HG02610 (cell line): ENCODE results near the gene KCNMB4.

Source experiments
- ATAC-seq: cut with Tn5 transposase; IDR thresholded peaks from one replicate; pipeline ENCODE4 v1.9.1; 2021; ENCODE audit warnings: mild to moderate bottlenecking, moderate library complexity; ENCODE audit not compliant: unreplicated experiment

Gene KCNMB4, protein sequence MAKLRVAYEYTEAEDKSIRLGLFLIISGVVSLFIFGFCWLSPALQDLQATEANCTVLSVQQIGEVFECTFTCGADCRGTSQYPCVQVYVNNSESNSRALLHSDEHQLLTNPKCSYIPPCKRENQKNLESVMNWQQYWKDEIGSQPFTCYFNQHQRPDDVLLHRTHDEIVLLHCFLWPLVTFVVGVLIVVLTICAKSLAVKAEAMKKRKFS

DNA sequence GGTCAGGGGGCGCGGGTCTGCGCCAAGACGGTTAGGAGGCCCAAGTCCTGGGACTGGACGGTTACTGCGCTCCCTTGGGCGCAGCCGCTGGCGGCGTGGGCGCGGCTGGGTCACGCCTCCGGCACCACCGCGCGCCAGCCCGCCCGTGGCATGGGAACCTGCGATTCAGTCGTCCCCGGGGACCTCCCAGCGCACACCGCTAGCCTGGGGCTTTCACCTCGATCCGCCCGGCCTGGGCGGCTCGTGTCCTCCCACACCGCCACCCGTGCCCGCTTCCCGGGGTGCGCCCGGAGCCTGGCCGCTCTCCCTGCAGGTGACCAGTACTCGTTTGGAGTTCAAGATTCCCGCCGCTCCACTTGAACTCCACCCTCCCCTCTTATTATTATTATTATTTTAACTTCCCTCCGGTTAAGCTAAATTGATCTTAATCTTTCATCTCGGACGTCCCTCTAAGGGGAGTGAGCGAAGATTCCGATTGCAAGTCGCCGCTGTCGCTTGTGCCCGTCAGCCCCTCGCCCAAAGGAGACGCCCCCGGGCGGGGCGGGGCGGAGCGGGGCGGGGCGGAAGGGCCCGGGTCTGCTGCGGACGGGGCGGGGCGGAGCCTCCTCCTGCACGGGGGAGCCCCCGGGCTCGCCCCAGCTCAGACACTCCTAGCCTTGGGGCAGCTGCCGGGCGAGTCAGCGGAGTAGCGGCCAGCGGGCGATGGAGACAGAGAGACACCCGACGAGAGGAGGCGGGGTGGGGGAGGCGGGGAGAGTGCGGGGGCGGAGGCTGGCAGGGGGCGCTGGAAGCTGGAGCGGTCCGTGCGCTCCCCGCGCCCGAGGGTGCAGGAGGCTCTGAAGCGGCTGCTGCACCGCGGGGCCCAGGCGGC, at the start of gene KCNMB4:
Gene KCNMB4, plus strand, starts transcription at position 643 of the 871 bp plus-strand sequence. CDS start 445 bp downstream, outside the sequence.
- peak; percentile 87 for ATAC-seq

DNA sequence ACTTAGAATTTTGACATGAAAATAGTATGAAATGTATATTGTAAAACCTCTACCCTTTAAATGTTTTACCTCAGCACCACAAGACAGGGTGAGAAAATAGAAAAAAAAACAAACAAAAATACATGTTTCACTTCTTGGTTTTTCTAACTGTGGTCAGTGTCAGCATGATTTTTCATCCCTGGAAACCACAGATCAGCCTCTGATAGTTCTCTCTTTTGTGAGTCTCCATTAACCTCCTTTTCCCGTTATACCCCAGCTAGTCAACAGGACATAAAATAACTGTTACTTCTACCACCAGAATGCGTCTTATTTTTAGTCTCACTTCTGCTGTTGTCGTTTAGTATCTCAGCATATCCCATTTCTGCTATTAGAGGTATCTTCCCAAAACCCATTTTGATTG, 48.3 kb upstream of the KCNMB4 start:
- peak; percentile 91 for ATAC-seq

DNA sequence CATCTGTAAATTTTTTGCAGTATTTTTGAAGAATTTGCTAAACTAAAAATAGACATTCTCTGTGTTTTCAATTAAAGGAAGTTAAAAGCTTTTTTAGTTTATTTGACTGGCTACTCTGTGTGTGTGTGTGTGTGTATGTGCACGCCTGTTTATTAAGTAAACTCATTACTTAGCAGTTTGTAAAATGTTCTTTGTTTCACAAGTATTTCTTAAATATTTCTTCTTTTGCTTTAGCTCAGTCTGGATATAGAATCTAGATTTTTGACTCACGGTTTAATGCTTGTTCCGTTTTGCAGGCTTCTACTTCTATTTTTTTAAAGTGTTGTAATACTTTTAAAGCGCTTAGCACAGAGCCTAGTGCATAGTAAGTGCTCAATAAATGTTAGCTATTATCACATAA, 46.5 kb upstream of the KCNMB4 start:
- no peak for ATAC-seq

DNA sequence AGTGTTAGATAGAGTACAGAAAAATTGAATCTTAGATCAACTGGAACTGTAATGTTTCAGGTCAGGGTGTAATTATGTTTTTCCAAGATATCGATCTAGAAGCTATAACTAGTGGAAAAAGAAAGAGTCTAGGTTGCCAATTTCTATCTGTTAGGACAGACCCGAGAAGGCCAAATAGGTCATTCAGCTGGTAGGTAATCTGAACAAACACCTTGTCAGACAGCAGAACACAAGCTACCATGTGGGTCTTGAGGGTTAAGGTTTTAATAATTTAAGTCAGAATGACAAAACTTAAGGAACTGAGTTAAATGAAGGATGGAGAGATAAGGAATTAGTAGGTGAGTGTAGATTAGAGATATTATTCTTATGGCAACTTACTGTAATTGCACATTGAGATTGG, 44.9 kb upstream of the KCNMB4 start:
- ATAC-seq: no peak

DNA sequence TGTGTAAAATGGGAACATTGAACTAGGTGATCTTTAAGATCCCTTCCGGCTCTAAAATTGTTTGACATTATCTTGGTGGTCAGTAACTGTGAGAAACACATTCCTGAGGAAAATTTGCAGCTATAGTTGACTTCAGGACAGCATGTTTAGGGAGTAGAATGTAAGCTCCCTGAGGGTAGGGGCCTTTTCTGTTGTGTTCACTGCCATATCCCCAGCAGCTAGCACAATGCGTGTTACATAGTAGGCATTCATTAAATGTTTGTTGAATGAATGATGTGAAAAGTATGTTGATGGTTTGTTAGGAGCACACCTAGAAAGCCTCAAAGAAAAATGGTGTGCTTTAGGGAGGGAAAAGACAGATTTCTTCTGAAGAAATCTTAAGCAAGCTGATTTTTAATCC, 38.5 kb upstream of the KCNMB4 start:
- ATAC-seq: no peak

DNA sequence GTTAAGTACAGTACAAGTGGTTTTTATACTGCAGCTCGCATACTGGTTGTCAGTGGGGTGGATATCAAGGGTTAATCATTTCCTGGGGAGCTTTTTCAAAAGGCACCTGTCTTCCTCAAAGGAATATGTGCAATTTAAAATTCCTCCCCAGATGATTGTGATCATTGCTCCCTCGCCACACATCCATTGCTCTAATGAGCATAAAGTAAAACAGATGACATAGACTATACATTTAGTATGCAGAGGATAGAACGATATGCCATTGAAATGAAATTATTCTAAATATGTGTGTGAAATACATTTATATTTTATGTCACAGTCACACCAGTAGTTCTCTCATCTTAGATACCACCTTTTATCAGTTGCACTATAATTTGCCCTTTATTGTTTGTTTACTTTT, 36.4 kb upstream of the KCNMB4 start:
- ATAC-seq: no peak

DNA sequence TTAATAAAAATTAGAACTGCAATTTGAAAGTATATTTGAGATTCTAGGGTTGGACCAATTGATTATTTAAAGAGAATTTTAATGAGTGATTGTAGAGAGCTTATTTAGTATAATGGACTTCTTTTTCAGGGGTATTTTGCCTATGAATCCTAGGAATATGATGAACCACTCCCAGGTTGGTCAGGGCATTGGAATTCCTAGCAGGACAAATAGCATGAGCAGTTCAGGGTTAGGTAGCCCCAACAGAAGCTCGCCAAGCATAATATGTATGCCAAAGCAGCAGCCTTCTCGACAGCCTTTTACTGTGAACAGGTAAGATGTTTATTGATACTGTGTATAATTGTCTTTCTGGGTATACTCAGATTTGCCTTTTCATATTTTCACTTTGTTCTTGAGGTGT, 35.9 kb upstream of the KCNMB4 start:
- no peak for ATAC-seq

DNA sequence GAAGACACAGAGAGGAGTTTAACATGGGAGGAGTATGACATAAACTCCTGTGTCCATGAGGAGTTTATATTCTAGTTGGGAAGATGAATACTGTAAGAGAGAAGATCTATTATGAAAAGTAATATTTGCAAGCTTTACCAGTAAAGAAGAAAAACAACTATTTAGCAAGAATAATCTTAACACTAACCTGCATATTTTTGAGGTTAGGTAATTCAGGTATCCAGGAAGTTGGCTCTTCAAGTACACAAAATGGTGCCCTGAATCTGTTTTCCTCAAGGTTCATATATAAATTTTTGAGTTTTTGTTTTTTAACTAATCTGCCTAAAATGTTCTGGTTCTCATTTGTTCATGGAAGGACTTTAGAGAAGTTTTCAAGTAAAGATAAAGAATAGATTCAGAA, 33.9 kb upstream of the KCNMB4 start:
- ATAC-seq: no peak

DNA sequence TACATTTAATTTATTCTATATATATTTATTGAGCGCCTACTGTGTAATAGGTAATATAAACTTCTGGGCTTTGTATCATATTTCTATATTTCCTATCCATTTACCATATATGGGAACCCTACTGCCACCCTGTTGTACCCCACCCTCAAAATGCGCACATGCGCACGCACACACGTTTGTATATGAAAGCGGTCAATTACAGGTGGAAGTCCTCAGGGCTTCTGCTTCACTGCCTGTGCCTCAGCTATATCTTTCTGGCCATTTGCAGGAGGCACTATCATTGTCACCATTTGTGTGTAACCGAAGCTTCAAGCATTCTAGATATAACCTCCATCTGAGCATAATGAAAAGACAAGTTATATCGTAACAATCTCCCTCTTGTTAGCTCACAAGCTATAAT, 31.3 kb upstream of the KCNMB4 start:
- no peak for ATAC-seq

DNA sequence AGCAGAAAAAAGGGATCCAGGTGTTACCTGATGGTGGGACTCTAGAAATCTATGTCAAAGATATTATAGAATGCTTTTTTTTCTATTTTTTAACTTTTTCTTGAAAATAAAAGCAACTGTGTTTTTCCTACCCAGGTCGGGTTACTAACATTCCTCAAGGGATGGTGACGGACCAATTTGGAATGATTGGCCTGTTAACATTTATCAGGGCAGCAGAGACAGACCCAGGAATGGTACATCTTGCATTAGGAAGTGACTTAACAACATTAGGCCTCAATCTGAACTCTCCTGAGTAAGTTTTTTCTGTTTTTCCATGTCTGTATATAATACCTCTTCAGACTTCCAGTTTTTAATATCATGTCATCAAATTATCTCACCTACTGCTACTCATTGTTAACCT, 27.6 kb upstream of the KCNMB4 start:
- no peak for ATAC-seq

DNA sequence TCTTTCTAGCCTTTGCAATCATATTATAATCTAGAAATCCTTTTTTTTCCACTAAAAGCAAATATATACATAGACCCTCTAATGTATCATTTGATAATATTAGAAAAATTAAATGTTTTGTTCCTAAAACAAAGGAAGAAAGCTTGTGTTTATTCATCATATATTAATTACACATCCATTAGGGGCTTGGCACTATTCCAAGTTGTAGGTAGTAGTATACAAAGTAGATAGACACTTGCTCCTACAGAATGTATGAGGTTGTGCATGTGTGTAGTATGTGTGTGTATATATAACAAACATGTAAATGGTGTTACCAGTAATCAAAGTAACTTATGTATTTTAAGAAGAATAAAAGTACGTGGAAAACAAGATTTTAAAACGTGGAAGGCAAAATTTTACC, 15.0 kb upstream of the KCNMB4 start:
- ATAC-seq: no peak

DNA sequence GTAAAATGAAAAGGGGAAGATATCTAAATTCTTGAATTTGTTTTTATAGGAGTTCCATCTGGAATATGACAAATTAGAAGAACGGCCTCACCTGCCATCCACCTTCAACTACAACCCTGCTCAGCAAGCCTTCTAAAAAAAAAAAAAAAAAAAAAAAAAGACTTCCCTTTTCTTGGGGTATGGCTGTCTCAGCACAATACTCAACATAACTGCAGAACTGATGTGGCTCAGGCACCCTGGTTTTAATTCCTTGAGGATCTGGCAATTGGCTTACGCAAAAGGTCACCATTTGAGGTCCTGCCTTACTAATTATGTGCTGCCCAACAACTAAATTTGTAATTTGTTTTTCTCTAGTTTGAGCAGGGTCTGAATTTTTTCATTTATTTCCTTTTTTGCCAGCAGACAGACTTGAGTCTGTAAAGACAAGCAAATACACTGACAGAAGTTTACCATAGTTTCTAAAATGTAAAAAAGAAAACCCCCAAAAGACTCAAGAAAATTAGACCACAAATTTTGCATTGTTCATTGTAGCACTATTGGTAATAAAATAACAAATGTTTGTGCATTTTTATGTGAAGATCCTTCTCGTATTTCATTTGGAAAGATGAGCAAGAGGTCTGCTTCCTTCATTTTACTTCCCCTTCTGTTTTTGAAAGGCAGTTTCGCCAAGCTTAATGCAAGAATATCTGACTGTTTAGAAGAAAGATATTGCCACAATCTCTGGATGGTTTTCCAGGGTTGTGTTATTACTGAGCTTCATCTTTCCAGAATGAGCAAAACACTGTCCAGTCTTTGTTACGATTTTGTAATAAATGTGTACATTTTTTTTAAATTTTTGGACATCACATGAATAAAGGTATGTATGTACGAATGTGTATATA, 12.1 kb upstream of the KCNMB4 start:
- ATAC-seq: no peak

DNA sequence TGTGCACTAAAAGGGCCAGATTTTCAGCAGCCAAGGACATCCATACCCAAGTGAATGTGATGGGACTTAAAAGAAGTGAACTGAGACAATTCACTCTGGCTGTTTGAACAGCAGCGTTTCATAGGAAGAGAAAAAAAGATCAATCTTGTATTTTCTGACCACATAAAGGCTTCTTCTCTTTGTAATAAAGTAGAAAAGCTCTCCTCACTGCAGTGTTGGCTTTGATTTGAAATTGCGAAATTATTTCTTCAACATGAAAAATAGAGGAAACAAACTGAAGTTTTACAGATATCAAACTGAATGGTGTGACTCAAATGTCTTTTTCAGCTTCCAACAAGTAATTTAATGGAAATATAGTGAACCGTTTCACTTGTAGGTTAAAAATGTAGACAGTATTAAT, 11.3 kb upstream of the KCNMB4 start:
- ATAC-seq: no peak

DNA sequence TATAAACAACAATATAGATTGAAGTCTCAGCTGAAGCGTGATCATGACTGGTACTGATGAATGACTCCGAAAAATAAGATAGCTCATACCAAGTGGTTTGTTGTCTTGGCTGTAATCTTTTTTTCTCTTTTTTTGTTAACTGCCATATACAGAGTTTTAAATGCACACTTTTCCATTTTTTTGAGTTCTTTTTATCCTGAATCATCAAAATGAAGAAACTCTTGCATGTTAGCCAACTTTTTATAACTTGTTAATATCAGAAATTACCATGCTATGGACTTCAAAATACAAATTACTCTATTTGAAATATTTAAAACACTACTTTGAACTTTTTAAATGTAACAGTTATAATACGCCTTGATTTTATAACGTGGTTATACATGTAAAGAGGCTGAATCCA, 10.1 kb upstream of the KCNMB4 start:
- no peak for ATAC-seq

DNA sequence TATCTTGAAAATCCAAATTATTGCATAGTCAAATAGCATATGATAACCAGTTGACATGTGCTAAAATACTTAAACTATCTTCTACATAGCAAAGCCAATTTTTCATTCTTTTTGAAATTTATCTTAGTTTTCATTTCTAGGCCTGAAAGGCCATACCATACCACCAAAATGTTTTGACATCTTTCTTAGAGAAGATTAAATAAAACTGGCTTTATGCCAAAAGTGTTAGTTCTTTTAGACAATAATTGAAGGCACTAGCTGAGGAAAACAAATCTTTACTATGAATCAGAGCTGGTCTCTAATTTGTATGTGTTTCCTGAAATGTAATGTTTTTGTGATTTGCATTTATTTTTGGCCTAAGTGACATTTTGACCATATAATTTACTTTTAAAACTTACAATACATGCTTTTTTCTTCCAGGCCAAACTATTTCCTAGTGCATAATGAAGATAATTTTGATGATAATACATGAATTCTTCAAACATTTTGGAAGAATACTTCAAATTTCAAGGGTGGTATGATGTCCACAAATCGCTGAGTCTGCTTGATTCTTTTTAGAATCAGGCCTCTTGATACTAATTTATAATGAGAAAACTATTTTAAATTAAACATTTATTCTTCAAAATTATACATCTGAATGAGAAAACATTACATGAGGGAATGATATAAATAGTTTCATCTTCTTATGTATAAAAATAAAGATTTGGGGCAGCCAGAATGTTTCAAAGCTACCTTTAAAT, 6.5 kb upstream of the KCNMB4 start:
- no peak for ATAC-seq

DNA sequence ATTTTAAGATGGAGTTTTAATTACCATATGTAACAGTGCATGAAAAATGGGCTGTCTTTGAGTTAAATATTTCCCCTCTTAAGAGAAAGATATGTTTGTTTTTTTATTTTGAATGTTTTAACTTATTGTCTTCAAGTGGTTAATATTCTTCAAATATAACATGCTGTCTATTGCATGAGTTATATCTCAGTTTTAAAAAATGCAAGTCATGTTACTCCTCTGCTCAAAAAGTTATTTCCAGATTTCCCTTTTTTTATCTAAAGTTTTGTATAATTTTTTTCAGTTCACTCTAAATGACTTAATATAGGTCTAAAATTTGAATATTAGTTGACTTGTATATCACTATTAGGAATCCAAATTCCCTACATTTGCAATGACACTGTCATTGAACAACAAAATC, 5.9 kb upstream of the KCNMB4 start:
- ATAC-seq: no peak

DNA sequence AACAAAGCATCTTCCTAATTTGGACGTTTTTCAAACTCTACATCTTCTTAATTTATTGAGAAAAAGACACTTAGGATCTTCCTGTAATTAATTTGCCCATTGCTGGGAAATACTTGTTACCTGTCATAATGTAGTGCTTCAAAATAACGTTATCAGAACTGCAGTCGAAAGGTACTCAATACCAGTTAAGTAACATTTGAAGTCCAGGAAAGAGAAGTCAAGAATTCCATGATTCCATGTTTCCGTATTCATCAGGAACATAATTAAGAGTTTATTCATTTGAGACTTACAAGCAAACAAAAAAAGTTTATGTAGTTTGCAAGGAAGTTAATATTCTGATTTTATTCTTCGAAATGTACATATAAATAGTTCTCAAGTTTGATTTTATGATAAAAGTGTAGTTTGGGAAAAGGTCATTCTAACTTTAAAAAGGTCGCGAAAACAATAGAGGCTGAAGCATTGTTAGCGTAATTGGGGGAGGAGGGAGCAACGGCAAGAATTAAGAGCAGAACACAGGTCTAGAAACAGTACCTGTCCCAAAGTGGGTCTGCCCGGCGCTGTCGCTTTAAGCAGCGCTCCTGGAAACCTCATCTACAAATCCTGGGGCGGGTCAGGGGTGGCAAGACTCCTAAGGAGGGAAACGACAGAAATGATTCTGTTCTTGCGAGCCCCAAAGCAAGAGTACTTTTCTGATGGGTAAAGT, 1.2 kb upstream of the KCNMB4 start:
- ATAC-seq: no peak

DNA sequence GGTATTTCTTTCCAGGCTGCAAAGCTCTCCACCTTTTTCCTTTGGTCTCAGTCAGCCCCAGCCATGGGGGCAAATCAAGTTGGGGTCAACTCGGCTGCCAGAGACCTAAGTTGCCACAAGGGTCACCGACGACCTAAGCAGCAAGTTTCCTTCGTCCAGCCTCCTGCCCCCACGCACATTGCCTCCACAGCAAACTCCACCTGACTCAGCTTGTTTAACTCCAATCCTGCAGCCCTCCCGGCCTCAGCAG, 767 bp upstream of the KCNMB4 start:
- no peak for ATAC-seq

DNA sequence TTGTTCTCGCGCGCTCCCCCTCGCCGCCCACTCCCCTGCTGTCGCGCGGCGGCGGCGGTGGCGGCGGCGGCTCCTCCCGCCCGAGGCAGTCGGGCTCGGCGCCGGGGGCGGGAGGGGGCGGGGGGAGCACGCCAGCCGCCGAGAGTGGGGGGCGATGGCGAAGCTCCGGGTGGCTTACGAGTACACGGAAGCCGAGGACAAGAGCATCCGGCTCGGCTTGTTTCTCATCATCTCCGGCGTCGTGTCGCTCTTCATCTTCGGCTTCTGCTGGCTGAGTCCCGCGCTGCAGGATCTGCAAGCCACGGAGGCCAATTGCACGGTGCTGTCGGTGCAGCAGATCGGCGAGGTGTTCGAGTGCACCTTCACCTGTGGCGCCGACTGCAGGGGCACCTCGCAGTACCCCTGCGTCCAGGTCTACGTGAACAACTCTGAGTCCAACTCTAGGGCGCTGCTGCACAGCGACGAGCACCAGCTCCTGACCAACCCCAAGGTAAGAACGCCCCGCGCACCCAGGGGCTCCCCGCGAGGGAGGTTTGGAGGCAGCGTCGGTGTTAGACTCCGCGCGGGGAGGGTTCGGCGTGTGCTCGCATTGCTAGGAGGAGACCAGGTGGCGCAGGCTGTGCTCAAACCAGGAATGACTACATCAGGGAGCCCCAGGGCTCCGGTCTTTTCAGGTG, 629 bp downstream of the KCNMB4 start:
- ATAC-seq: peak; percentile 38
